ENCODE data around the gene BMP2. TPM values are rescaled to one million over a fixed set of nuclear protein-coding genes. Genes with fewer than 3 reads are reported as not detected.

BMP2 gene
- total and polyA plus RNA-seq, 2 experiments from 2014 or later = 0.73 to 1.0 TPM

GRCh38 chr20:6766433-6766832, 1.1 kb upstream of the BMP2 start:
- Mint-ChIP-seq H3K36me3 (ENCODE audit: low read depth) (peaks cover 12% of the 10 kb centered on the region; the same call in 2 of the 3 replicates), H3K4me3 (peak overlapping the region; percentile 44; the same call in 2 of the 3 replicates), H3K27ac (no peak overlapping the region), H3K4me1 (peaks cover 45% of the 10 kb centered on the region), H3K9me3 (peaks cover 3% of the 10 kb centered on the region; the same call in 1 of the 3 replicates), H3K27me3 (ENCODE audit: insufficient read depth, low read depth, poor library complexity) (peaks cover 30% of the 10 kb centered on the region)
- Histone ChIP-seq H2AFZ (0 out of 2 replicates have a peak overlapping the region, but pooled peaks have one; percentile 20), H3K4me2 (peak overlapping the region; percentile 92), H3K9me2 (ENCODE audit: insufficient read depth) (no peaks in the 10 kb centered on the region; the same call in 1 of the 2 replicates), H3K27me3 (ENCODE audit: insufficient read depth) (peaks cover 48% of the 10 kb centered on the region), H3K36me3 (ENCODE audit: insufficient read depth) (no peaks in the 10 kb centered on the region), H3K4me3 (peak overlapping the region; percentile 13; the same call in 1 of the 2 replicates), H4K20me1 (replicated peaks; ENCODE audit: insufficient read depth) (peaks cover 5% of the 10 kb centered on the region; the same call in 1 of the 2 replicates), H3K4me1 (ENCODE audit: insufficient read depth) (peaks cover 55% of the 10 kb centered on the region), H3K27ac (ENCODE audit: low read depth) (no peak overlapping the region), H3F3A (replicated peaks; ENCODE audit: low read depth) (0 out of 2 replicates have a peak, but pooled peaks cover 8% of the 10 kb centered on the region), H3K79me2 (replicated peaks; ENCODE audit: insufficient read depth) (no peaks in the 10 kb centered on the region)
- ATAC-seq (no peak), DNase-seq (ENCODE audit: low spot score) (no peak)
- TF ChIP-seq ZNF462 (CRISPR knock-in tag; IDR thresholded peaks at IDR 0.05) = no peak
- no peak for TF ChIP-seq CTCF (conservative IDR thresholded peaks at IDR 0.05; ENCODE audit: low read depth in 2 of 2)

- DNase-seq (ENCODE audit: low spot score) = peak; percentile 51
- peaks cover 9% of the 10 kb centered on the region; the same call in 2 of the 3 replicates for H3K36me3 Mint-ChIP-seq (ENCODE audit: low read depth)
- TF ChIP-seq REST (IDR thresholded peaks at IDR 0.05; ENCODE audit: unreplicated experiment) (no peak), CTCF (conservative IDR thresholded peaks at IDR 0.05; ENCODE audit: low read depth in 2 of 2) (peak in 1 of 2 experiments; percentile 16; a peak in 1 of 4 replicates)
Observed at GRCh38 chr20:6767126-6767535, 355 bp upstream of the BMP2 start.

More at GRCh38 chr20:6767126-6767535, 355 bp upstream of the BMP2 start:
- no peak overlapping the region for H3K27ac ChIP-seq (ENCODE audit: low read depth)
- no peak for ATAC-seq
- H3K4me2 ChIP-seq = peak overlapping the region; percentile 92
- H3K4me3 Mint-ChIP-seq = peak overlapping the region; percentile 73
- no peaks in the 10 kb centered on the region for H3K79me2 ChIP-seq (replicated peaks; ENCODE audit: insufficient read depth)
- H3K4me3 ChIP-seq = peak overlapping the region; percentile 73
- H3K27me3 Mint-ChIP-seq (ENCODE audit: insufficient read depth, low read depth, poor library complexity) = peaks cover 30% of the 10 kb centered on the region
- peaks cover 55% of the 10 kb centered on the region for H3K4me1 ChIP-seq (ENCODE audit: insufficient read depth)
- H3K27ac Mint-ChIP-seq = no peak overlapping the region
- H3F3A ChIP-seq (replicated peaks; ENCODE audit: low read depth) = 0 out of 2 replicates have a peak, but pooled peaks cover 8% of the 10 kb centered on the region
- no peaks in the 10 kb centered on the region; the same call in 1 of the 2 replicates for H3K9me2 ChIP-seq (ENCODE audit: insufficient read depth)
- H3K4me1 Mint-ChIP-seq = peaks cover 45% of the 10 kb centered on the region
- H4K20me1 ChIP-seq (replicated peaks; ENCODE audit: insufficient read depth) = peaks cover 5% of the 10 kb centered on the region; the same call in 1 of the 2 replicates
- H3K36me3 ChIP-seq (ENCODE audit: insufficient read depth) = no peaks in the 10 kb centered on the region
- H3K9me3 Mint-ChIP-seq = no peaks in the 10 kb centered on the region
- H3K27me3 ChIP-seq (ENCODE audit: insufficient read depth) = peaks cover 55% of the 10 kb centered on the region
- H2AFZ ChIP-seq = peak overlapping the region; percentile 95; the same call in 1 of the 2 replicates
